ENCODE results near the gene RNF183.

RNF183 gene

GRCh38 chr9:113331780-113332179 lies 28.6 kb upstream of the RNF183 start:
- Mint-ChIP-seq H3K27me3 (no peaks in the 10 kb centered on the region), H3K27ac (no peak overlapping the region), H3K9me3 (ENCODE audit: low read depth) (no peaks in the 10 kb centered on the region), H3K4me1 (ENCODE audit: low read depth) (no peaks in the 10 kb centered on the region), H3K36me3 (peaks cover 3% of the 10 kb centered on the region), H3K4me3 (no peak overlapping the region)

- Mint-ChIP-seq H3K27me3 (no peaks in the 10 kb centered on the region), H3K27ac (no peak overlapping the region), H3K4me3 (no peak overlapping the region), H3K36me3 (peaks cover 3% of the 10 kb centered on the region), H3K9me3 (ENCODE audit: low read depth) (no peaks in the 10 kb centered on the region), H3K4me1 (ENCODE audit: low read depth) (no peaks in the 10 kb centered on the region)
Observed at GRCh38 chr9:113328045-113328782, 25.0 kb upstream of the RNF183 start.

GRCh38 chr9:113326230-113326629 lies 23.1 kb upstream of the RNF183 start:
- no peaks in the 10 kb centered on the region for H3K27me3 Mint-ChIP-seq
- peaks cover 3% of the 10 kb centered on the region for H3K36me3 Mint-ChIP-seq
- H3K4me1 Mint-ChIP-seq (ENCODE audit: low read depth): no peaks in the 10 kb centered on the region
- H3K9me3 Mint-ChIP-seq (ENCODE audit: low read depth): no peaks in the 10 kb centered on the region
- H3K27ac Mint-ChIP-seq: no peak overlapping the region
- no peak overlapping the region for H3K4me3 Mint-ChIP-seq

GRCh38 chr9:113322671-113323070 lies 19.5 kb upstream of the RNF183 start:
- H3K27me3 Mint-ChIP-seq: no peaks in the 10 kb centered on the region
- H3K4me3 Mint-ChIP-seq: no peak overlapping the region
- peaks cover 2% of the 10 kb centered on the region for H3K36me3 Mint-ChIP-seq
- H3K4me1 Mint-ChIP-seq (ENCODE audit: low read depth): no peaks in the 10 kb centered on the region
- no peaks in the 10 kb centered on the region for H3K9me3 Mint-ChIP-seq (ENCODE audit: low read depth)
- no peak overlapping the region for H3K27ac Mint-ChIP-seq

- peaks cover 2% of the 10 kb centered on the region for H3K36me3 Mint-ChIP-seq
- H3K9me3 Mint-ChIP-seq (ENCODE audit: low read depth): no peaks in the 10 kb centered on the region
- H3K27ac Mint-ChIP-seq: no peak overlapping the region
- H3K4me1 Mint-ChIP-seq (ENCODE audit: low read depth): no peaks in the 10 kb centered on the region
- no peak overlapping the region for H3K4me3 Mint-ChIP-seq
- no peaks in the 10 kb centered on the region for H3K27me3 Mint-ChIP-seq
Observed at GRCh38 chr9:113320051-113320450, 16.9 kb upstream of the RNF183 start.

- Mint-ChIP-seq H3K36me3 (peaks cover 2% of the 10 kb centered on the region), H3K4me1 (ENCODE audit: low read depth) (no peaks in the 10 kb centered on the region), H3K27ac (no peak overlapping the region), H3K27me3 (no peaks in the 10 kb centered on the region), H3K9me3 (ENCODE audit: low read depth) (no peaks in the 10 kb centered on the region), H3K4me3 (no peak overlapping the region)
Observed at GRCh38 chr9:113319054-113319453, 15.9 kb upstream of the RNF183 start.

- Mint-ChIP-seq H3K27me3 (no peaks in the 10 kb centered on the region), H3K36me3 (peaks cover 2% of the 10 kb centered on the region), H3K4me3 (no peak overlapping the region), H3K4me1 (ENCODE audit: low read depth) (no peaks in the 10 kb centered on the region), H3K27ac (no peak overlapping the region), H3K9me3 (ENCODE audit: low read depth) (no peaks in the 10 kb centered on the region)
Observed at GRCh38 chr9:113317777-113318176, 14.6 kb upstream of the RNF183 start.

GRCh38 chr9:113316030-113316429 lies 12.9 kb upstream of the RNF183 start:
- Mint-ChIP-seq H3K27ac (no peak overlapping the region), H3K9me3 (ENCODE audit: low read depth) (no peaks in the 10 kb centered on the region)

GRCh38 chr9:113315231-113315630 lies 12.1 kb upstream of the RNF183 start:
- H3K9me3 Mint-ChIP-seq (ENCODE audit: low read depth): no peaks in the 10 kb centered on the region
- no peak overlapping the region for H3K4me3 Mint-ChIP-seq

More at GRCh38 chr9:113316030-113316429, 12.9 kb upstream of the RNF183 start:
- Mint-ChIP-seq H3K4me1 (ENCODE audit: low read depth) (no peaks in the 10 kb centered on the region), H3K36me3 (peaks cover 2% of the 10 kb centered on the region), H3K27me3 (no peaks in the 10 kb centered on the region), H3K4me3 (no peak overlapping the region)

GRCh38 chr9:113313261-113313660 lies 10.1 kb upstream of the RNF183 start:
- H3K9me3 Mint-ChIP-seq (ENCODE audit: low read depth): no peaks in the 10 kb centered on the region
- H3K36me3 Mint-ChIP-seq: no peaks in the 10 kb centered on the region
- no peak overlapping the region for H3K27ac Mint-ChIP-seq
- no peaks in the 10 kb centered on the region for H3K27me3 Mint-ChIP-seq
- no peak overlapping the region for H3K4me3 Mint-ChIP-seq
- H3K4me1 Mint-ChIP-seq (ENCODE audit: low read depth): no peaks in the 10 kb centered on the region

More at GRCh38 chr9:113315231-113315630, 12.1 kb upstream of the RNF183 start:
- Mint-ChIP-seq H3K27me3 (no peaks in the 10 kb centered on the region), H3K36me3 (peaks cover 2% of the 10 kb centered on the region), H3K27ac (no peak overlapping the region), H3K4me1 (ENCODE audit: low read depth) (no peaks in the 10 kb centered on the region)

- Mint-ChIP-seq H3K27ac (no peak overlapping the region), H3K4me3 (no peak overlapping the region), H3K36me3 (no peaks in the 10 kb centered on the region), H3K4me1 (ENCODE audit: low read depth) (no peaks in the 10 kb centered on the region), H3K27me3 (no peaks in the 10 kb centered on the region), H3K9me3 (ENCODE audit: low read depth) (no peaks in the 10 kb centered on the region)
Observed at GRCh38 chr9:113311961-113312360, 8.8 kb upstream of the RNF183 start.

GRCh38 chr9:113310538-113310937 lies 7.4 kb upstream of the RNF183 start:
- H3K36me3 Mint-ChIP-seq: no peaks in the 10 kb centered on the region
- no peak overlapping the region for H3K4me3 Mint-ChIP-seq
- H3K9me3 Mint-ChIP-seq (ENCODE audit: low read depth): no peaks in the 10 kb centered on the region
- no peaks in the 10 kb centered on the region for H3K27me3 Mint-ChIP-seq
- no peaks in the 10 kb centered on the region for H3K4me1 Mint-ChIP-seq (ENCODE audit: low read depth)
- no peak overlapping the region for H3K27ac Mint-ChIP-seq

GRCh38 chr9:113309204-113309813 lies 6.1 kb upstream of the RNF183 start:
- Mint-ChIP-seq H3K4me3 (no peak overlapping the region), H3K9me3 (ENCODE audit: low read depth) (no peaks in the 10 kb centered on the region), H3K36me3 (no peaks in the 10 kb centered on the region), H3K27ac (no peak overlapping the region), H3K27me3 (no peaks in the 10 kb centered on the region), H3K4me1 (ENCODE audit: low read depth) (no peaks in the 10 kb centered on the region)

GRCh38 chr9:113307396-113307975 lies 4.3 kb upstream of the RNF183 start:
- Mint-ChIP-seq H3K4me3 (no peak overlapping the region), H3K27me3 (no peaks in the 10 kb centered on the region), H3K36me3 (no peaks in the 10 kb centered on the region), H3K27ac (no peak overlapping the region), H3K4me1 (ENCODE audit: low read depth) (no peaks in the 10 kb centered on the region), H3K9me3 (ENCODE audit: low read depth) (no peaks in the 10 kb centered on the region)

GRCh38 chr9:113306566-113306965 lies 3.4 kb upstream of the RNF183 start:
- H3K9me3 Mint-ChIP-seq (ENCODE audit: low read depth): no peaks in the 10 kb centered on the region
- no peaks in the 10 kb centered on the region for H3K27me3 Mint-ChIP-seq
- no peaks in the 10 kb centered on the region for H3K36me3 Mint-ChIP-seq
- H3K4me3 Mint-ChIP-seq: no peak overlapping the region
- no peak overlapping the region for H3K27ac Mint-ChIP-seq
- H3K4me1 Mint-ChIP-seq (ENCODE audit: low read depth): no peaks in the 10 kb centered on the region
